Amniotic epithelial cell (primary cell): Measurements from ENCODE around the gene ACACA.

Experiments used
- DNase-seq: peaks from one replicate; pipeline ENCODE4 v3.0.0-alpha.2; 2010; ENCODE audit warnings: low read depth

Gene ACACA

GRCh38 chr17:37344519-37344918 is 62.1 kb downstream of the ACACA start:
- DNase-seq = no peak

- DNase-seq = no peak
Observed at GRCh38 chr17:37342589-37342988, 64.0 kb downstream of the ACACA start.

- no peak for DNase-seq
Observed at GRCh38 chr17:37340804-37341203, 65.8 kb downstream of the ACACA start.

- DNase-seq = peak; percentile 43
Observed at GRCh38 chr17:37339321-37339720, 67.3 kb downstream of the ACACA start.

- no peak for DNase-seq
Observed at GRCh38 chr17:37338847-37339246, 67.8 kb downstream of the ACACA start.

GRCh38 chr17:37327341-37328090 is 79.1 kb downstream of the ACACA start:
- DNase-seq = peak; percentile 99

- DNase-seq = no peak
Observed at GRCh38 chr17:37322826-37323561, 83.6 kb downstream of the ACACA start.

GRCh38 chr17:37322106-37322505 is 84.5 kb downstream of the ACACA start:
- no peak for DNase-seq

GRCh38 chr17:37318931-37319594 is 87.6 kb downstream of the ACACA start:
- no peak for DNase-seq

- DNase-seq = no peak
Observed at GRCh38 chr17:37317867-37318266, 88.8 kb downstream of the ACACA start.

GRCh38 chr17:37315601-37316000 is 91.0 kb downstream of the ACACA start:
- DNase-seq = no peak

- peak; percentile 12 for DNase-seq
Observed at GRCh38 chr17:37312137-37312923, 94.3 kb downstream of the ACACA start.

- peak; percentile 76 for DNase-seq
Observed at GRCh38 chr17:37310940-37311339, 95.7 kb downstream of the ACACA start.

GRCh38 chr17:37309051-37309450 is 97.6 kb downstream of the ACACA start:
- DNase-seq = no peak

- no peak for DNase-seq
Observed at GRCh38 chr17:37305406-37305905, 101.2 kb downstream of the ACACA start.

- peak; percentile 67 for DNase-seq
Observed at GRCh38 chr17:37301288-37301687, 105.3 kb downstream of the ACACA start.

GRCh38 chr17:37300683-37301082 is 106.0 kb downstream of the ACACA start:
- DNase-seq = no peak

- no peak for DNase-seq
Observed at GRCh38 chr17:37299257-37299980, 107.2 kb downstream of the ACACA start.

GRCh38 chr17:37295888-37296287 is 110.7 kb downstream of the ACACA start:
- DNase-seq = no peak

GRCh38 chr17:37294888-37295287 is 111.7 kb downstream of the ACACA start:
- no peak for DNase-seq

GRCh38 chr17:37293770-37294169 is 112.9 kb downstream of the ACACA start:
- no peak for DNase-seq
